ENCODE results near the gene ABHD2. TPM values are rescaled to one million over a fixed set of nuclear protein-coding genes. Genes with fewer than 3 reads are reported as not detected.
"Not testable (repeated sequence)": the region's sequence is repeated elsewhere in the genome, so short reads cannot be mapped to it uniquely, and the experiment has no call there.

ABHD2 gene
- total RNA-seq, 1 donor from 2014 or later: 27.8 TPM

DNA sequence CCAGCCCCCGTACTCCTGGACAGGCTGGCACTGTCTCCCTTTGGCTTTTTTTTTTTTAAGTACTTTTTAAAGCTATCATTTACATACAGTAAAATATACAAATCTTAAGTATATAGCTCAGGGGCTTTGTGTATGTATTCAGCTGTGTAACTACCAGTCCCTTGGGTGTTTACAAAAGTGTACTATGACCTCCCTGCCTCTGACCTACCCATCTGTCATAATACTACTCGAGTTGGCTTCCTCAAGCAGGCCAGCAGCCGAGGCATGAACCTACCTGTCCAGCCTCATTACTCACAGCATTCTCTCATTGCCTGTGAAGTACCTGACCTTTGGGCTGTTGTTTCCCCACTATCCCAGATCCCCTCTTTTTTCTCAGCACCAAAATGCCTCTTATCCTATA lies 33.2 kb downstream of the ABHD2 start:
- no peak for DNase-seq

DNA sequence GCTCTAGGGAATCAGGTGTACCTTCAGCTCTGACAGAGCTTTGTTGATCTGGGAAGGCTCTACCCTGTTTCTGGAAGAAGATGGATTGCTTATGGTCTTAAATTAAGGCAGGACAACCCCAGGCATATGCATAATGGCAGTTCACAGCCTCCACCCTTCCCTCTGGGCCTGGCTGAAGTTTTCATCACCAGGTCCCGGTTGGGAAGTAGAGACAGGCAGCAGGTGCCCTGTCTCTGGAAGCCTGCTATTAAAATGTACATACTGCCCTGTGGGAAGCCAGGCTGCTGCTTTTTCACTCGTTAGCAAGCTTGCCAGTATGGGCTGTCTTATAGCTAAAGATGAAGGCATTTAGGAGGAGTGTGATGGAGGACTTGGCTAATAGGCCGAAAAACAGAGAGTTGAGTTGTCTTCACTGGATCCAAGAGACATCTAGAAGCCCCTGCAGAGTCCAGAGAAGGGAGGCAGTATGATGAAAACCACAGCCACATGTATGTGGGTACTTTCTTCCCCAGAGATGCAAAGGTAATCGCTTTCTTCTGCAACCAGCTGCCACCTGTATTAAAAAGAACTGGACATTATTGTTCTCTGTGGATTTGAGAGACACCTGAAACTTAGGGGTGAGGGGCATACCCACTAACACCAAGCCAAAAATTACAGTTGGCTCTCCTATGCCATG lies 34.4 kb downstream of the ABHD2 start:
- no peak for DNase-seq

DNA sequence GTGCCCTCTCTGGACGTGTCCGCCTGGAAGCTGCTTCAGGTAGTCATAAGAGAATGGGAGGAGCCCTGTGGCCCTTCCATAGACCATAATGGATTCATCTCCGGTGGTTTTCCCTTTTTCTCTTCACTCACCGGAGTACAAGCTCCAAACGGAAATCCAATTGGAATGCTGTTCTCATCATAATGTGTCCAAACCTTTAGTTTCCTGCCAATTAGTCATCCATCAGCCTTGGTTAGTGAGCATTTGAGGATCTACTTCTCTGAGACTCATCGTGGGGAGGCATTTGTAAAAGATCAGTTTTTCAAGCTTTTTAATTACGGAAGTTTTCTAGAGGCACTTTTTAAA lies 34.9 kb downstream of the ABHD2 start:
- DNase-seq: no peak

DNA sequence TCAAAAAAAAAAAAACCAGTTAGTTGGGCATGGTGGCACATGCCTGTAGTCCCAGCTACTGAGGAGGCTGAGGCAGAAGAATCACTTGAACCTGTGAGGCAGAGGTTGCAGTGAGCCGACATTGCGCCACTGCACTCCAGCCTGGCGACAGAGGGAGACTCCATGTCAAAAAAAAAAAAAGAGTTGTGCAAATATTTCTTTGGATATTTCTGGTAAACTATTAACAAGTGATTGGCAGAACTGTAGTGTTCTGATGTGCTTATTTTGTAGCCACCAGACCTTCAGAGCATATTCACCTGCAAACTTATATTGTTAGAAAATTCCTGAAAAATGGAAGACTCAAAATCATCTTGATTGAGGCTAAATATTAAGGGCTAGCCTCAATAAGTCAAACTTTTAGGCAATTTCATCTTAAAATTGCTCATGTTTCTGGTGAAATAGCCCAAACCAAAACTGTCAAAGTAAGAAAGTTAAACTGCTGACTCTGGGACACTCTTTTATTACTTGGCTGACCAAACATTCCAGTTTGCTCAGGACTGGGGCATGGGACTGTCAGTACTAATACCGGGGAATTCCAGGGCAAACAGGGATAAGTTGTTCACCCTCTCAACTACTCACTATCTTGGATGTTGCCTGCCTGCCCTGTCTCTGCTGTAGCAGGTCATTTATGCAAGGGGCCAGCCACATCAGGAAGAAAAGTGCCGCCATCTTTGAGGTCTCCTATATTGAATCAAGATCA lies 37.0 kb downstream of the ABHD2 start:
- DNase-seq: no peak

DNA sequence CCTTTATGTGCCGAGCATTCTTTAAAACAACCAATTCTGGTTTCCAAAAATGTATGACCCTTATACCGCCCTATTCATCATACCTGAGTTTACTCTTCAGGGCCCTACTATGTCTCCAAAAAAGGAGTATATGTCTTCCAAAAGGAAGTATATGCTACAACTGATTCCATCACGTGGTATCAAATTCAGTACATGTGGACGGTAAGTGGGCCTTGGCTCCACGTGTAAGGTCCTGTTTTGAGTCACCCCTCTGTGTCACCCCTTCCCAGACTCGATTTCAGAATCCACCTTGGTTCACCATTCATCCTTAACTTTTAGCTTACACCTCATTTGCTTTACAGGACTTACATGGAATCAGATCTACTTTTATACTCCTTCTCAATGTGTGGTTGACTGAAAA lies 37.8 kb downstream of the ABHD2 start:
- DNase-seq: no peak

DNA sequence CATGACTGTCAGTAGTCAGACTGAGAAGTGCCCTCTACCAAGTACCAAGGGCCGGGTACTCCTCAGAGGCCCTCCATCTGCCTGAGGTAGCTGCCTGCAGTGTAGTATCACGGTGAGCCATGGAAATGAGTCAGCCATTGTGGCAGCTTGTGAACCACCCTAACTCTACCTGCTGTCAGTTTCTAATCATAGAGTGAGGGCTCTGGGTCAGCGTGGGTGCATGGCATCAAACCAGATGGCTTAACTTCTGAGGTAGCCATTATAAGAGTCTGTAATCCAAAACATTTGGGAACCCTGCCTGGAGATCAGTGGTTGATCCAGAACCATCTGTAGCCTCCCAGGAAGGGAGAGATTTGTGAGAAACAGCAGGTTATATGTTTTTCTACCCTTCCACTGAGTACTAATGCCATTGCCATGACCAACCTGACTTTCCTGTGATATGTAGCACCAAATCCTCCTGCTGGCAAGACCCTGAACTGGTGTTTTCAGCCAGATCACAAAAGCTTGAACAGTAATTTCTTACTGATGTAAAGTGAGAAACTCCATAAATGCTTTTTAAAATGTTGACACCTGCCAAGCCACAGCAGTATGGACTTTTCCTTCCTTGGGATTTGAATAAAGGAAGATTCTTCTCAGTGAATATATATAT lies 38.9 kb downstream of the ABHD2 start:
- DNase-seq: no peak

DNA sequence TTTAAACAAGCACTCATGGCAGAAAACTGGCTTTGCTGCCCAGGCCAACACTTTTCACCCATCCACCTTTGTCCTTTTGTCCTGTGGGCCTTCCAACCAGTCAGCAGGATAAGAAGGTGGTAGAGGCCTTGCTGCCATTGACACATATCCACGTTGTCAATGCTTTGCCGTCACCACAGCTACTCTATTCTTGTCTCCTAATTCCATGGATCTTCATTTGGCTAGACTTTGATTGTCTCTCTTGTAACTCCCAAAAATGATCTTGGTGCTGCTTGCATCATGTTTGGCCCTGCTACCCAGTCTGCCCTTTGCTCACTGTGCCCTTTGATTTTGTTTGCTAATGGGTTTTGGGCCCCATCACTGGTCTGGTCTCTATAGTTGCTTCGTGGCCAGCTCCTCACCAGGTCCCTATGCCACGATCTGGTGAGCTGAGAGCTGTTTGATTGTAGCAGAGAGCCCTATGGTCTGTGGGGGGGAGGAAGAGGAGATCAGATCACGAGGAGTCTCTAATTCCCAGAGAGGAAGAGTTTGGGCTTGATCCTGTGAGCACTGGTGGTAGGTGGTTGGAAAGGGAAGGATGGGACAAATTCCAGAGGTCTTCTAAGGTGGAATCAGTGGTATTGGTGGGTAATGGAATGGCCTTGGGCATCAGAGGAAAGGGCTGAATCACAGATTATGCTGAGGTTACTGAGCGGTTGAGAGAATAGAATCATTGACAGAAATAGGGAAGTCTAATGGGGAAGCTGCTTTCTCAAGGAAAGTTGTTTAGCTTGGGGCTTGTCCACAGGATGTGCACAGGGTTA lies 40.3 kb downstream of the ABHD2 start:
- no peak for DNase-seq

DNA sequence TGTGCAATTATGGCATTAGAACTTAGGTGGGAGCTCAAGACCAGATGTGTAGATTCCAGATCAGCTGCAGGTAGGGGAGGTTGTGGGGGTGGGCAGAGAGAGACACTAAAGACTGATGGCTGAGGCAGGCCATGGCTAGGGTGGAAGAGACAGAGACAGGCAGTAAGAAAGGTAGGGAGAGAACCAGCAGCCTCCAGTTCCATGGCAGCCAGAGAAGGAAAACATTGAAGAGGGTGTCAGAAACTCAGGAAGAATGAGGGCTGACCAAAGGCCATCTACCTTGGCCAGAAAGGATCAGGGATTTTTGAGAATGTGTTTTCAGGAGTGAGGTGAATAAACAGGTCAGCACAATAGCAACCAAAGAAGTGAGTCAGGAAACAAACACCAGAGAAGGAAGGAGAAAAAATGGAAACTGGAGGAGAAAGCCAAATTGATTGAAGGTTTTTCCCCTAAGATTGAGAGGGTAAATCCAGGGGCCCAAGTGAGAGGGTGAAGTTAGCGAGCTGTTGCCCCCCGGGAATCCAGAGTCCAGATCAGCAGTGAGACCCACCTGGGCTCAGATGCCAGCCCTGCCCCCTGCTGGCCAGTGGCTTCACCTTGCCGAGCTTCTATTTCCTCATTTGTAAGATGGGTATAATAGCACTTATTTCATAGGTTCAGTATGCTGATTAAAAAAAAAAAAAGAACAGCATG lies 41.0 kb downstream of the ABHD2 start:
- no peak for DNase-seq

DNA sequence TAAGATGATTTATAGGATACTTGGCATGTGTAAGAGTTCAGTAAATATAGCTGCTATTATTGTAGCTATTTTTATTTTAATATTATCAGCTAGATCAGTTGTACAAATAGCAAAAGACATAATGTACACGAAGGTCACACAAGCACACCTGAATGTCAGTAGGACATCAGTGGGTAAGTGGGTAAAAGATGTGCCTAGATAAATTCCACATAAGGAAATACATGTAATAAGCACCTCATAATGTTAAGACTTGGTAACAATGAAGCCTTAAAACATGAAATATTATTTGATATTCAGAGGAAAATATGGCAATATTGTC lies 41.5 kb downstream of the ABHD2 start:
- DNase-seq: no peak

DNA sequence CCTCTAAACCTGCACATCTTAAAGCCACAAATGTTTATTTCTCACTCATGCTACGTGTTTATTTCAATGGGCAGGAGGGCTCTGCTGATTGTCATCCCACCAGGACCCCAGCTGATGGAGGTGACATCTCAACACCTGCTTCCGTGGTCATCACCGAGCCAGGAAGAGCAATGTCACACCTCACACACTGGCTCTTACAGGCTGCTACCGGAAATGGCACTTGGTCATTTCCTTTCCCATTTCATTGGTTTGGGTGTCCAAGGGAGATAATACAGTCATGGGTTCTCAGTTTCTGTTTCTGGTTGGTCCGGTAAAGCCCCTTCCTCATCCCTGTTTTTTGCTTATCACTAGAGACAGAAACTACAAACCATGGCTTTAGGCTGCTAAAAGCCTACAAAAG lies 41.9 kb downstream of the ABHD2 start:
- no peak for DNase-seq

DNA sequence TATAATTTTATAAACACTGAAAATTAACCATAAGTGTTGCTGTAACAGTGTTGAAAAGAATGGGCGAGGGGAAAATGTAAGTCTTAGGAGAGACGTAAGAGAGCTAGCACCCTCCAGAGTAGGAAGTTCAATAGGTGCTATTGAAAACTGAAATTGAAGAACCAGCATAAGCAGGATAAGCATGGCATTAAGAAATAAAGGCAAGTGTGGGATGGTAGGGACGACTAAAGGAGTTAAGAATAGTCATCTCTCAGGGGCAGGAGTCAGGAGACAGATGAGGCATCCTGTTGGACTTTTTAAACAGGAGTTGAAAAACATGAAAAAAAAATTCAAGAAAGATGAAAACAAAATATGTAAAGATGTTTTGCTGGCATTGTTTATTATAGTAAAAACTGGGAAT lies 43.5 kb downstream of the ABHD2 start:
- no peak for DNase-seq

DNA sequence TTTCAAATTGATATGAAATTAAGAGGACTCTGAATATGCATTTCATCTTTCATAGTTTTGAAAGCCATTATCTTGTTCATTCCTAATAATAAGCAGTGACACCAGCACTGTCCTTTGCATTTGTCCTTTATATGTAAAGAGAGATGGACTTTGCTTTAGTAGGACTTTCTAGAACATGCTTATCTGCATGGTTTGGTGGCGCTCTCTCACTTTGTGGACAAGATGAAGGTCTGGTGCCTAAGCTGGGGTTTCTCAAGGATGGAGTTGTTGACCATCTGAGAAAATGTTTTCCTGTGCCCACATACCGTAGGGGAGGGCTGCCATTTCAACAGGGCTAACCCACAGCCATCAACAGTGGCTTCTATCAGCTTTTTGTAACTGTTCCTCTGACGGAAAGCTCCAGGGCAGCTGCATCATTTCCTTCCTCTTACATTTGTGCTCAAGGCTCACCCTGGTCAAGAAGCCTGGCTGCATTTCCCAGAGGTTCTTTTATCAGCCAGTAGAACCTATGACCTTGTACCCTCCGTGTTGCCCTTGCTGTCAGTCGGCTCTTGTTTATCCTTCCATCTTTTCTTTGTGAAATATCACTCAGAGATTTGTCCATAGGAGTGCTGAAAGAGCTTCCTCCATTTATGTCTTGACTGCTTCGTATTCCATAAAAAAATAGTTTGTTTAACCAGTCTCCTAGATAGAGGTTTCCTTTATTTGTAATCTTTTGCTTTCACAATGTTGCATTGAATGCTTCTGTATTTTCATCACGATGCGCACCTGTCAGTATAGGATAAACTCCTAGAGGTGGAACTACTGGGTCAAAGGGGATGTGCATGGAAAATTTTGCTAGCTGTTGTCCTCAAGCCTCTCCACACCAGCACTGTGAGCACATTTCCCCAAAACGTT lies 44.6 kb downstream of the ABHD2 start:
- DNase-seq: no peak

DNA sequence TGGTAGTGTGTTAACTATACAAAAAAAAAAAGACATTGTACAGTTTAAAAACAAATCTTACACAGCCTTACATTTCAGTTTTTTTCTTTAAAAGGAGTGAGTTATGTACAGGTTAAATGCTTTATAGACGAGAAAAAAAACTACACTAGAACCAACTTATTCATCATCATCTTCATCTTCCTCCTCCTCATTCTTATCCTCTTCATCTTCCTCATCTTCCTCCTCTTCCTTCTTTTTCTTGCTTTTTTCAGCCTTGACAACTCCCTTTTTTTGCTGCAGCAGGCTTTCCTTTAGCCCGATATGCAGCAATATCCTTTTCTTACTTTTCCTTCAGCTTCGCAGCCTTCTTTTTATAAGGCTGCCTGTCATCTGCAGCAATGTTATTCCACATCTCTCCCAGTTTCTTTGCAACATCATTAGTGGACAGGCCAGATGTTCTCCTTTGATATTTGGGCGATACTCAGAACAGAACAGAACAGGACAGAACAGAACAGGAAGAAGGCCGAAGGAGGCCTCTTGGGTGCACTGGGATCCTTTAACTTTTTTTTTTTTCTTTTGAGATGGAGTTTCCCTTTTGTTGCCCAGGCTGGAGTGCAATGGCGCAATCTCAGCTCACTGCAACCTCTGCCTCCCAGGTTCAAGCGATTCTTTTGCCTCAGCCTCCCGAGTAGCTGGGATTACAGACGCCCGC lies 47.3 kb downstream of the ABHD2 start:
- not testable (repeated sequence) for DNase-seq

DNA sequence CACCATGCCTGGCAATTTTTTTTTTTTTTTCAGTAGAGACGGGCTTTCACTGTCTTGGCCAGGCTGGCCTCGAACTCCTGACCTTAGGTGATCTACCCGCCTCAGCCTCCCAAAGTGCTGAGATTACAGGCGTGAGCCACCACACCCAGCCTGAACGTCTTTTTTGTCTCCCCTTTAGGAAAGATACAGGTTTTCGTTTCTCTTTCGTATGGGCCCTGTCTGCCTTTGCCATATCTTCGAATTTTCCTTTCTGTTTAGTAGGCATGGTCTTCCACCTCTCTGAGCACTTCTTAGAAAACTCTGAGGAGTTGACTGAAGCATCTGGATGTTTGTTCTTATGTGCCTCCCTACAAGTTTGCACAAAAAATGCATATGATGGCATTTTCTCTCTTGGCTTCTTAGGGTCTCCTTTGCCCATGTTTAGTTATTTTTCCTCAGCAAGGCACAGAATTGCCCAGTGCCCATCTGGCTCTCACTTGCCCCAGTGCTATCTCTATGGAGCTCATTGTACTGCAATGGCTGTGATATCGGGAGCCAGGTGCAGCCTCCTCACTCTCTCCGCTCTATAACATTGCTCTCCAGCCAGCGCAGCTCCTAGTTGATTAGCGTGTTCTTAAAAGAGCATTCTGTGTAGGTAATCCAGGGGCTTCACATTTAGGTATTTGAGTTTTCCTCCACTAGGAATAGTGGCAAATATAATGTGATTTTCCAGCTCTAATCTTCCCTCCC lies 48.0 kb downstream of the ABHD2 start:
- DNase-seq: no peak

DNA sequence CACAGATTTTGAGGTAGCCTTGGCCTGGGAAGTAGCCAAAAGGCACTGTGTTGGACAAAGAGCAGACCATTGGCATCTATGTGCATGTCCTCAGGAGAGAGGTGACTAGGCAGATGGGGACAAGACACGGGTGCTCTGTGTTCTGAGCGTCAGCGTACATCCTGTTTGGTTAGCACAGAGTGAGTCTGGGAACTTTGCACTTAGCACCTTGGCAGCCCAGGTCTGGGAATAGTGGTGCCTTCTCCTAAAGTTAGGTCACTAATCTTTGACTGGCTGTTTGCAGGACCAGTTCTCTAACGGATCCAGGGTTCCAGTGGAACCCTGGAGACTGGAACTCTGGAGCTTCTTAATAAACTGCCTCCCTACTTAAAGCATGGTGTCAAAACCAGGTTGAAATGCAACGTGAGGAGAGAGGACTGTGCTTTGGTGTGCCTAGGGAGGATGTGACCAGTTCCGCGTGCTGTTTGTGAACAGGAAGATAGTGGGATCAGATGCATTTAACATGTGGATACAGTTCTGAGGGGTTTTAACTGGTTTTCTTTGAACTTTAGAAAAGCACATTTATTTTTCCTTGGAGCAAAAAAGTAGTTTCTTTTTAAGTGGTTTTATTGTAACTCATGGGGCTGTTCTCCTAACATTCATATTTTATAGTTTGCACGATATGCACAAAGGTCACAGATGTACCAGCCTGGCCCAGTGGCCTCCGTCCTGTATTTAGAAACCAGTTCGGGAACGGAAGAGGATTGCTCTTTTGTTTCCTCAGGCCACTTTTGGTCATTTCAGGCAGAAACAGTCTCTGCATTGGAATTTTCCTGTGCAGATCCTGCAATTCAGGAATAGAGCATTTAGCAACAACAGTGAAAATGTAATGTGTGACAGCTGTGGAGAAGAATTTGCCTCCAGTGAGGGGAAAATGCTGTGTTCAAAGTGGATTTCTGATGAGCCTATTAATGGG lies 48.8 kb downstream of the ABHD2 start:
- peak; percentile 75 for DNase-seq

DNA sequence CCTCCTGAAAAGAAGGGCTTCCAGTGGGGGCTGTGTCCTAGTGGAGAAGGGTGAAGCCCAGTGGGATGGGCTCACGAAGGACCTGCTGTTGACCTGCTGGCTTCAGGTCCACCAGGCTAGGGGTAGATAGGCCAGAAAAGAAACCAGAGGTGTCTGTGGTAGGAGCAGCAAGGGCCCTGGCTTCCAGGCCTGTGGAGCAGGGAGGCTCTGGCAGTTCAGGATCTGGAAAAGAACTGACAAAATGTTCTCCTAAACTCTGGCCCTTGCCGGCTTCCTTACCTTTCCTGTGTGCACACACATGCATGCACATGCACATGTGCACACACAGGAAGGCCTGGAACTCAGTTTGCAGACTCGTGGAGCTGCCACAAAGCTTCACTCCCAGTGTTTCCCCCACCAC lies 49.7 kb downstream of the ABHD2 start:
- DNase-seq: no peak

DNA sequence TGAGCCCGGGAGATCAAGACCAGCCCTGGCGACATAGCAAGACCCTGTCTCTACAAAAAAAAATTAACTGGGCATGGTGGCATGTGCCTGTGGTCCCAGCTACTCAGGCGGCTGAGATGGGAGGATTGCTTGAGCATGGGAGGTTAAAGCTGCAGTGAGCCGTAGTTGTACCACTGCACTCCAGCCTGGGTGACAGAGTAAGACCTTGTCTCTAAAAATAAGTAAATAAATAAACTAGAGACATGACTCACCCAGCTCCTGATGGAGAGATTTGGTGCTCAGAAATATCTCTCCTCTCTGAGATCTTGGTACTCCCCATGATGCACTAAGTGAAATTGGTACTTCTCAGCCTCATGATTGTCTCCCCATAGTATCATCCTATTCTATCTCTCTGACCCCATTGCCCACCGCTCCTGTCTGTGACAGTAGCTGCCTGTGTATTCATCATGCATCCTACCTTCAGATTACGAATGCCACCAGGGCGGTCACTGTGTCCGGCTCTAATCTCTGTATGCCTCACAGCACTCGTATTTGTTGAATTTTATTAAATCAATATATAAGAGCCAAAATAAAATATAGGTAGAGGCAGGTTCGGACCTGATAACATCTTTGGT lies 50.9 kb downstream of the ABHD2 start:
- no peak for DNase-seq

All from skin of body (tissue), 2 donors.